Fibroblast of pulmonary artery (primary cell): ENCODE measurements around the gene SIX4.
A peak's percentile ranks its signal among the peaks of the same experiment; 100 is the strongest.

Experiments used
- DNase-seq: peaks from one replicate; pipeline ENCODE4 v3.0.0-alpha.2; 2010; ENCODE audit warnings: low read depth
- H3K4me3 ChIP-seq: replicated peaks from 2 replicates; pipeline ENCODE4 v1.5.1; 2011; ENCODE audit warnings: low read depth, mild to moderate bottlenecking, control low read depth, low read length, moderate library complexity
- CTCF ChIP-seq: IDR thresholded peaks from 2 replicates; pipeline ENCODE4 v1.5.1; 2011; ENCODE audit warnings: mild to moderate bottlenecking, control low read depth, low read length, inconsistent platforms; ENCODE audit errors: missing control alignments

SIX4 gene

GRCh38 chr14:60723907-60724618 lies at the start of gene SIX4:
Gene SIX4, minus strand, starts transcription at chr14:60724351. Its CDS starts 277 bp downstream, at chr14:60724074.
- TF ChIP-seq CTCF: no peak
- H3K4me3 ChIP-seq: peak within 1 kb of the TSS; percentile 81
- DNase-seq: peak; percentile 78

GRCh38 chr14:60773558-60773957 lies 49.4 kb upstream of the SIX4 start:
- TF ChIP-seq CTCF: no peak
- no peak overlapping the region for H3K4me3 ChIP-seq
- no peak for DNase-seq

DNA sequence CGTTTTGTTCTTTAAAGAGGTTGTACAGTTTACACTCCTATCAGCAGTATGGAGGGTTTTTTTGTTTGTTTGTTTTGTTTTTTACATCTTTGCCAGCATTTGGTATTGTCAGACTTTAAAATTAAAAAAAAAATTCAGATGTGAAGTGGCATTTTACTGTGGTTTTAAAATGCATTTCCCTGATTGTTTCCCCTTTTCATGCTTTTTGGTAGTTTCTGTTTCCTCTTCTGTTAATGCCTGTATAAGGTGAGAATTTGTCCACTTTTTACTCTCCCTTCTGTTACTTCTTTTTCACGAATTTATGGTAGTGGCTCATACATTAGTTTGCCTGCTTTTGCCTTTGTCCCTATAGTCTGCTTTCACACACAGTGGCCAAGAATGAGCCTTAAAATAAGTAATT lies 47.0 kb upstream of the SIX4 start:
- no peak for TF ChIP-seq CTCF
- DNase-seq: no peak
- no peak overlapping the region for H3K4me3 ChIP-seq

GRCh38 chr14:60768602-60769001 lies 44.5 kb upstream of the SIX4 start:
- no peak for DNase-seq
- H3K4me3 ChIP-seq: no peak overlapping the region
- TF ChIP-seq CTCF: no peak

DNA sequence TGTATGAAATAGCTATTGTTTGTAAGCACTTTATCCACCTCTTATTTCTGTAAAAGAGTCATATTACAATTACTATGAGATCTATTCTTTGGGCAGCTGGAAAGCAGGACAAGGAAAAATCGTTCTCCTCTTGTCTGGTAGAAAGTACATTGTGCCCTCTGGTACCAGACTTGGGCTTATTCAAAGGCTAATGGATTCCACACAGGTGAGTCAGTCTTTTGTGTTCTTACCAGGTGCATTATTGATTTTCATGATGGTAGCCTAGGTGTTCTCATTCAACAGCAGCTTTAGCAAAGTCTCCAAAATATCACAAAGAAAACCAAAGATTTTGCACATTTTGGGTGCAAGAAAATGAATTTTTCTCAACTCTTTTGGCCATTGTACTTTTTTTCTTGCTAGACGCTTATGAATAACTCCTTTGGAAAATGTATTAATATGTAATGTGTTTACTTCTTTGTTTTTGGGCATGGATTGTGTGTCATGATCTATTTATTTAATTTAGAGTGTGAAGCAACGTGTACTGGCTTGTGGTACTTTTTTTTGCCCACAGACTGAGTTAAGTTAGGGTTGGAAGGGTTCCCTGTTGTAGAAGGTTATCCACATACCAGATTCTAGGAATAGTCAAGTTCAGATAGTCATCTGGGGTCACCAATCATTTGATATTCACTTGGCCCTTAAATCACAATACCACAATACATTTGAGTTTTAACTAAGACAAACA lies 36.7 kb upstream of the SIX4 start:
- no peak for TF ChIP-seq CTCF
- no peak for DNase-seq
- no peak overlapping the region for H3K4me3 ChIP-seq

DNA sequence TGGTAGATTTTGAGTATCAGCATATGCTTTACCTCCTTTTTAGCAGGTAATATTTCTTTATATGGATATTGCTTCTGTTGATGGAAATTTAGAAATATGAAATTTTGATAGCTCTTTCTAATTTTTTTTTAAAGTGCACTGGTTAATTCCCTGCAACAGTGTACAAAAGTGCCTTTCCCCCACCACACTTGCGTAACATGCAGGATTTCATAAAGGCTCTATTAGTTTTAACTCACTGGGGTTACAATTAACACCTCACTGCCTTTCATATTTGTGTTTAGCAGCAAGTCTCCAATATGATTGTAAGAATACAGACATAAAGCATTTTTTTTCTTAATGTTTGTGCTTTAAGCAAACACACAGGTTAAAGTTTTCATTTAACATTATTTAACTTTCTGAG lies 36.1 kb upstream of the SIX4 start:
- DNase-seq: no peak
- no peak overlapping the region for H3K4me3 ChIP-seq
- TF ChIP-seq CTCF: no peak
